T-cell (primary cell): Measurements from ENCODE around the gene WDR47. TPM values are rescaled to one million over a fixed set of nuclear protein-coding genes. Genes with fewer than 3 reads are reported as not detected.
A peak's percentile ranks its signal among the peaks of the same experiment; 100 is the strongest.
"Not testable (repeated sequence)": the region's sequence is repeated elsewhere in the genome, so short reads cannot be mapped to it uniquely, and the experiment has no call there.

ENCODE experiments used
- ATAC-seq, 4 experiments: fragments of 200-7000 bp in 3 of 4; fragments of 150-1000 bp in 1 of 4; cut with Tn5 transposase; replicated peaks in 1 of 4; 1 replicate in 3 of 4; 2 replicates in 1 of 4; pipeline ENCODE4 v1.10.0; 2021; ENCODE audit warnings: moderate library complexity in 3 of 4, mild to moderate bottlenecking in 2 of 4, moderate number of reproducible peaks in 1 of 4
- CTCF ChIA-PET, 2 donors: fragments of 300-600 bp; sonication (Branson Sonifier 250); formaldehyde crosslinking; loops; one replicate each; lab custom pipeline; 2022; ENCODE audit warnings: antibody characterized with exemption in 2 of 2; lab: Charles Lee
- POLR2A ChIA-PET, 2 donors: fragments of 300-600 bp; sonication (Branson Sonifier 250); formaldehyde crosslinking; loops; one replicate each; lab custom pipeline; 2022; ENCODE audit warnings: antibody characterized with exemption in 2 of 2; lab: Charles Lee
- DNase-seq, 35 experiments: peaks; one replicate each; pipeline versions ENCODE4 v3.0.0 to v3.0.0-alpha.2; 2013 to 2023
- H3K27ac ChIP-seq: one replicate; pipeline ENCODE4 v1.5.1; 2013; ENCODE audit warnings: low read length
- H3K27me3 ChIP-seq, 2 experiments: replicated peaks in 1 of 2; 1 replicate in 1 of 2; 2 replicates in 1 of 2; pipeline versions ENCODE4 v1.6.1 to v1.7.0; 2013; ENCODE audit warnings: low read length in 1 of 2, mixed read lengths in 1 of 2; ENCODE audit not compliant: control insufficient read depth in 2 of 2, insufficient read depth in 2 of 2; ENCODE audit errors: extremely low read depth in 1 of 2
- H3K36me3 ChIP-seq, 2 donors: 1 replicate in 1 of 2; 2 replicates in 1 of 2; pipeline versions ENCODE4 v1.6.1 to v1.7.0; 2013; ENCODE audit warnings: low read length in 1 of 2; ENCODE audit not compliant: control insufficient read depth in 2 of 2, insufficient read depth in 1 of 2; ENCODE audit errors: extremely low read depth in 1 of 2
- H3K4me1 ChIP-seq, 2 experiments: 1 replicate in 1 of 2; 2 replicates in 1 of 2; pipeline versions ENCODE4 v1.6.1 to v1.7.0; 2013; ENCODE audit warnings: low read length in 2 of 2, mixed read lengths in 1 of 2; ENCODE audit not compliant: insufficient read depth in 2 of 2, control insufficient read depth in 1 of 2; ENCODE audit errors: extremely low read depth in 1 of 2
- H3K4me3 ChIP-seq, 2 donors: 1 replicate in 1 of 2; 2 replicates in 1 of 2; pipeline versions ENCODE4 v1.5.1 to v1.7.0; 2013; ENCODE audit warnings: mild to moderate bottlenecking in 2 of 2, low read length in 1 of 2, moderate library complexity in 1 of 2; ENCODE audit not compliant: control insufficient read depth in 1 of 2; ENCODE audit errors: extremely low read depth in 1 of 2
- H3K9me3 ChIP-seq: 2 replicates; pipeline ENCODE4 v1.7.0; 2013
- H3K27ac Mint-ChIP-seq, 2 donors: one replicate each; pipeline ENCODE4 v1.8.0; 2020 to 2021; ENCODE audit warnings: mild to moderate bottlenecking in 2 of 2, mixed read lengths in 2 of 2
- H3K27me3 Mint-ChIP-seq, 2 donors: one replicate each; pipeline ENCODE4 v1.8.0; 2021 to 2022; ENCODE audit warnings: mixed read lengths in 2 of 2
- H3K36me3 Mint-ChIP-seq: one replicate; pipeline ENCODE4 v1.8.0; 2021; ENCODE audit warnings: mixed read lengths
- H3K4me1 Mint-ChIP-seq, 3 donors: one replicate each; pipeline ENCODE4 v1.8.0; 2020 to 2022; ENCODE audit warnings: mixed read lengths in 3 of 3, mild to moderate bottlenecking in 1 of 3
- H3K4me3 Mint-ChIP-seq, 3 donors: one replicate each; pipeline ENCODE4 v1.8.0; 2020 to 2022; ENCODE audit warnings: mild to moderate bottlenecking in 3 of 3, mixed read lengths in 3 of 3, moderate library complexity in 3 of 3
- H3K9me3 Mint-ChIP-seq, 3 donors: one replicate each; pipeline ENCODE4 v1.8.0; 2020 to 2022; ENCODE audit warnings: mixed read lengths in 3 of 3
- WGBS: methylation state at CpG from one replicate; pipeline ENCODE4 v1.1.5; 2013; ENCODE audit warnings: missing lambda C conversion rate; ENCODE audit not compliant: insufficient coverage; 5-methylcytosine and 5-hydroxymethylcytosine counted together
- total RNA-seq, 35 experiments: library from RNA in 6 of 35; stranded (reverse) in 6 of 35; fragments of 120-200 nt in 1 of 35; gene quantifications; one replicate each; pipeline versions ENCODE4 v1.2.1 to v1.2.4 and lab custom pipeline; 2013 to 2026

Gene WDR47
- total RNA-seq, 5 donors from 2014 or later (not counting 1 experiment from before 2014, with no cell fraction given) = 13.6 to 18.2 (median 17.9) TPM

DNA sequence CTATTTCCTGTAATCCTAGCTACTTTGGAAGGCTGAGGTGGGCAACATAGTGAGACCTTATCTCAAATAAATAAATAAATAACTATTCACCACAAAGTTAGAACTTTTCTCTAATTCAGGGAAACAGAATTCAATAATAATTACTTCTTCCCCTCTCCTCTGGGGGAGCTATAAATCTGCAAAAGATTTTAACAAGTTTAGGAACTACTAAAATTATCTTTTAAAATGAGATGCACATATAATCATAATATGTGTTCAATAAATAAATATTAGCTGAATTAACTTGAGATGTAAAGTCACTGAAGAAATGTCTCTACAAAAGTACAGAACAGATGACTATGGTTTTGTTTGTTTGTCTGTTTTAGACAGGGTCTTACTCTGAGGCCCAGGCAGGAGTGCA is 14.1 kb downstream of the WDR47 start:
- Mint-ChIP-seq H3K27ac (no peak overlapping the region), H3K9me3 (no peaks in the 10 kb centered on the region), H3K4me1 (peaks cover 0 to 2% (median 1%) of the 10 kb centered on the region in 3 donors), H3K36me3 (peaks cover 5% of the 10 kb centered on the region), H3K27me3 (no peaks in the 10 kb centered on the region), H3K4me3 (no peak overlapping the region)
- Histone ChIP-seq H3K4me1 (no peaks in the 10 kb centered on the region), H3K36me3 (no peaks in the 10 kb centered on the region), H3K4me3 (no peak overlapping the region), H3K27me3 (no peaks in the 10 kb centered on the region), H3K9me3 (no peaks in the 10 kb centered on the region), H3K27ac (no peak overlapping the region)
- DNase-seq (peak in 1 of 35 experiments; percentile 8), ATAC-seq (no peak)
- ChIA-PET CTCF (interaction anchor here (0.6 to 1.3 kb wide), 8 partner anchors 14 to 396 kb away, joined by 3 to 5 read pairs (median 4); partner anchors contain the start of gene WDR47 (in 1 of the 2)), POLR2A (interaction anchor here (0.5 to 0.7 kb wide), 4 partner anchors 13 to 393 kb away, joined by 3 to 5 read pairs (median 3); partner anchors contain the start of gene WDR47 (in 1 of the 2))

DNA sequence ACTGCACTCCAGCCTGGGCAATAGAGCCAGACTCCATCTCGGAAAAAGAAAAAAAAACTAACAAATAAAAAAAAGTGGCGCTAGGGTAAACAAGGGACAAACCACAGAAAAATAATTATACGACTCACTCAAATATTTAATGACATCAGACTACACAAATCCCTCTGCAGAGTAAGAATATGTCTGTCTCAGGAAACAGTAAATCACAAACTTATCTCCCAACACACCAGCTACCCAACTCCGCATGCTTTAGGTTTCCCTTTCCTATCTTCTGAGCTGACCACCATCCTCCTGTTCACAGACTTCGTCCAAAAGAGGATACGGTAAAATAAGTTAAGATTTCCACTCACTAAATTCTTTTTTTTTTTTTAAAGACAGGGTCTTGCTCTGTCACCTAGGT is 16.2 kb downstream of the WDR47 start:
- Histone ChIP-seq H3K4me1 (no peaks in the 10 kb centered on the region), H3K27ac (no peak overlapping the region), H3K27me3 (no peaks in the 10 kb centered on the region), H3K4me3 (no peak overlapping the region), H3K36me3 (no peaks in the 10 kb centered on the region), H3K9me3 (no peaks in the 10 kb centered on the region)
- Mint-ChIP-seq H3K27ac (no peak overlapping the region), H3K9me3 (no peaks in the 10 kb centered on the region), H3K36me3 (peaks cover 11% of the 10 kb centered on the region), H3K4me1 (peaks cover 0 to 2% (median 1%) of the 10 kb centered on the region in 3 donors), H3K4me3 (no peak overlapping the region), H3K27me3 (no peaks in the 10 kb centered on the region)
- 96% methylated on average over 4 of the region's 6 CpGs for WGBS
- POLR2A ChIA-PET = interaction anchor here in 1 of 2 donors (0.6 to 0.7 kb wide), 2 partner anchors 15 to 35 kb away, joined by 4 to 5 read pairs; no protein-coding TSS in a partner anchor
- DNase-seq (no peak), ATAC-seq (no peak)
- CTCF ChIA-PET = interaction anchor here (0.6 to 1.6 kb wide), 2 partner anchors 16 to 74 kb away, joined by 3 to 6 read pairs; partner anchors contain the start of gene WDR47 (in 1 of the 2)

DNA sequence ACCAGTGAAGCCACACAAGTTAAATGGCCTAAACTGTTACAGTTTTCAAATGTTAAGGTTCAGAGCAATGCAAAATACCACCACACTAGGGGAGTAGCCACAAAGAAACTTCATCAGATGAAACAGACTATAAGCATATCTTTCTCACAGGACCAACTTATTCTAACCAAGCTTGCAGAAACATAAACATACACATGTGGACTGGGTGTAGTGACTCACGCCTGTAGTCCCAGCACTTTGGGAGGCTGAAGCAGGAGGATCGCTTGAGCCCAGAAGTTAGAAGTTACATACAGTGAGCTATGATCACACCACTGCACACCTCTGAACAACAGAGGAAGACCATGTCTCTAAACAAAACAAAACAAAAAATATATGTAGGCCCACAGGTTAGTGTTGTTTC is 17.3 kb downstream of the WDR47 start:
- DNase-seq (no peak), ATAC-seq (no peak)
- H3K36me3 ChIP-seq = no peaks in the 10 kb centered on the region
- ChIA-PET POLR2A (no interaction called here), CTCF (interaction anchor here in 1 of 2 donors (0.7 kb wide), 1 partner anchor 106 kb away, joined by 3 read pairs; no protein-coding TSS in a partner anchor)
- H3K9me3 Mint-ChIP-seq = no peaks in the 10 kb centered on the region
- no peaks in the 10 kb centered on the region for H3K27me3 ChIP-seq
- H3K27ac Mint-ChIP-seq = no peak overlapping the region
- H3K4me1 Mint-ChIP-seq = peaks cover 0 to 2% (median 1%) of the 10 kb centered on the region in 3 donors
- H3K36me3 Mint-ChIP-seq = peaks cover 11% of the 10 kb centered on the region
- H3K9me3 ChIP-seq = no peaks in the 10 kb centered on the region
- no peaks in the 10 kb centered on the region for H3K4me1 ChIP-seq
- H3K27ac ChIP-seq = no peak overlapping the region
- WGBS = 100% methylated on average over 1 of the region's 2 CpGs
- no peaks in the 10 kb centered on the region for H3K27me3 Mint-ChIP-seq
- no peak overlapping the region for H3K4me3 Mint-ChIP-seq
- no peak overlapping the region for H3K4me3 ChIP-seq

DNA sequence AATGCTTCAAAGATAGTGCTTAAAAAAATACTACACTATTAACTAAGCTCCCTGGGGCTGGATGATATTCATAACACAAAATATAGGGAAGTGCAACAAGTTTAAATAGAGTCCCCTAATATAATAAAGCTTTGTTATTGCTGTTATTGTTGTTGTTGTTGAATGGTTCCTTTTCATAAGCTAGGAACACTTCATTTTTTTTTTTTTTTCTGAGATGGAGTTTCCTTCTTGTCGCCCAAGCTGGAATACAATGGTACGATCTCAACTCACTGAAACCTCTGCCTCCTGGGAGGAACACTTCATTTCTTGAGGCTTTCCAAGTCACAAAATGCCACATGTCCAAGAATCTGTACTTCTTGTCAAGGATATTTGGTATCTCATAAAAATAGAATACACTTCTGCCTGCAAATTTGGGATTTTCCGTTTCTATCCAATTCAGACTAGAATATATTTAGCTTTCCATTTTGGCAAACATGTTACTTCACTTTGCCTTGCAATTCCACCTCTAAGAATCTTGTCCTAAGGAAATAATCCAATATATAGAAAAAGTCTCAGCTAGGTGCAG is 21.1 kb downstream of the WDR47 start:
- Histone ChIP-seq H3K4me1 (no peaks in the 10 kb centered on the region), H3K27ac (no peak overlapping the region), H3K9me3 (no peaks in the 10 kb centered on the region), H3K27me3 (no peaks in the 10 kb centered on the region), H3K4me3 (no peak overlapping the region), H3K36me3 (peaks cover 0 to 10% of the 10 kb centered on the region in 2 donors)
- no peak overlapping the region for H3K4me3 Mint-ChIP-seq
- no peak overlapping the region for H3K27ac Mint-ChIP-seq
- ChIA-PET CTCF (interaction anchor here (0.7 kb wide), 3 partner anchors 38 to 151 kb away, joined by 3 to 4 read pairs (median 3); no protein-coding TSS in a partner anchor), POLR2A (interaction anchor here (0.5 to 0.6 kb wide), 2 partner anchors 106 to 435 kb away, joined by 5 to 7 read pairs; no protein-coding TSS in a partner anchor)
- H3K9me3 Mint-ChIP-seq = peaks cover 0 to 10% (median 0%) of the 10 kb centered on the region in 3 donors
- DNase-seq (no peak), ATAC-seq (no peak)
- no CpG with 5 or more reads among the region's 3 CpGs for WGBS
- H3K4me1 Mint-ChIP-seq = peaks cover 0 to 2% (median 1%) of the 10 kb centered on the region in 3 donors
- H3K36me3 Mint-ChIP-seq = peaks cover 31% of the 10 kb centered on the region
- H3K27me3 Mint-ChIP-seq = no peaks in the 10 kb centered on the region

DNA sequence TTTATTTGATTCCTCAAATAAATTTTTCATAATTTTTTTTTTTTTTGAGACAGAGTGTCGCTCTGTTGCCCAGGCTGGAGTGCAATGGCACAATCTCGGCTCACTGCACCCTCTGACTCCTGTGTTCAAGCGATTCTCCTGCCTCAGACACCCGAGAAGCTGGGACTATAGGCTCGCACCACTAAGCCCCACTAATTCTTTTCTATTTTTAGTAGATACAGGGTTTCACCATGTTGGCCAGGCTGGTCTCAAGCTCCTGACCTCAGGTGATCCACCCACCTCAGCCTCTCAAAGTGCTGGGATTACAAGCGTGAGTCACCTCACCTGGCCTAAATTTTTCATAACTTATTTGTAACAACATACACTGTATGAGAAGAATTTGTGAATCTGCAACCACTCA is 24.2 kb downstream of the WDR47 start:
- H3K4me3 ChIP-seq, H3K27ac Mint-ChIP-seq, H3K4me1 Mint-ChIP-seq, H3K4me1 ChIP-seq, H3K27me3 Mint-ChIP-seq, H3K9me3 ChIP-seq, POLR2A ChIA-PET, H3K4me3 Mint-ChIP-seq, H3K27me3 ChIP-seq, DNase-seq, ATAC-seq, H3K9me3 Mint-ChIP-seq, H3K27ac ChIP-seq: not testable (repeated sequence)
- 94% methylated on average over 3 of the region's 6 CpGs for WGBS
- H3K36me3 Mint-ChIP-seq = peaks cover 47% of the 10 kb centered on the region
- peaks cover 0 to 12% of the 10 kb centered on the region in 2 donors for H3K36me3 ChIP-seq
- CTCF ChIA-PET = interaction anchor here in 1 of 2 donors (0.6 kb wide), 1 partner anchor 965 kb away, joined by 4 read pairs; no protein-coding TSS in a partner anchor

DNA sequence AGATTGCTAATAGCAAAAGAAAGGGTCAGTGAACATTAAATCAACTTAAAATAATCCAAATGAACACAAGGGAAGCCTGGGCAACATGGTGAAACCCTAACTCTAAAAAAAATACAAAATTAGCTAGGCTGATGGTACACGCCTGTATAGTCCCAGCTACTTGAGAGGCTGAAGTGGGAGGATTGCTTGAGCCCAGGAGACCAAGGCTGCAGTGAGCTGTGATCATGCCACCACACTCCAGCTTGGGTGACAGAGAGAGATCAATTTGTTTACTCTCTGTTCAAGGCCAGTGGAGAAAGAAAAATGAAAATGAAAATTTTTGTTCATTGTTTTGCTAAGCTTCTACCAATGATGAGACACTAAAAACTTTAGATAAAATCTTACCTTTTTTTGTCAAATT is 24.8 kb downstream of the WDR47 start:
- no peaks in the 10 kb centered on the region for H3K4me1 Mint-ChIP-seq
- 80% methylated on average over 1 of the region's 1 CpG for WGBS
- POLR2A ChIA-PET = no interaction called here
- peaks cover 0 to 10% (median 0%) of the 10 kb centered on the region in 3 donors for H3K9me3 Mint-ChIP-seq
- no peaks in the 10 kb centered on the region for H3K4me1 ChIP-seq
- H3K36me3 ChIP-seq = peaks cover 0 to 12% of the 10 kb centered on the region in 2 donors
- H3K27ac Mint-ChIP-seq = no peak overlapping the region
- H3K27me3 Mint-ChIP-seq = no peaks in the 10 kb centered on the region
- CTCF ChIA-PET = interaction anchor here in 1 of 2 donors (0.6 kb wide), 1 partner anchor 46 kb away, joined by 3 read pairs; no protein-coding TSS in a partner anchor
- H3K9me3 ChIP-seq = no peaks in the 10 kb centered on the region
- no peaks in the 10 kb centered on the region for H3K27me3 ChIP-seq
- no peak for ATAC-seq
- peaks cover 45% of the 10 kb centered on the region for H3K36me3 Mint-ChIP-seq
- no peak for DNase-seq
- H3K4me3 ChIP-seq = no peak overlapping the region
- H3K4me3 Mint-ChIP-seq = no peak overlapping the region
- H3K27ac ChIP-seq = no peak overlapping the region
